SK-N-SH (cell line): Measurements from ENCODE around the gene VPS51. TPM values are rescaled to one million over a fixed set of nuclear protein-coding genes. Genes with fewer than 3 reads are reported as not detected.
A peak's percentile ranks its signal among the peaks of the same experiment; 100 is the strongest.

ENCODE experiments used
- CTCF ChIA-PET: fragments of 300-600, 350-600 bp; formaldehyde crosslinking; extraction: SDS; loops from one replicate; lab custom pipeline; 2021; lab: Yijun Ruan, JAX
- POLR2A ChIA-PET: fragments of 350-600 bp; sonication (Branson Sonifier 250); formaldehyde crosslinking; extraction: SDS; loops from one replicate; lab custom pipeline; 2020; ENCODE audit warnings: antibody characterized with exemption, inconsistent platforms; lab: Yijun Ruan, JAX
- DNase-seq: peaks from one replicate; pipeline ENCODE4 v3.0.0; 2012
- H2AFZ ChIP-seq: fragments of 200-600 bp; sonication (generic); 2 replicates; pipeline ENCODE4 v1.8.1; 2016; ENCODE audit warnings: antibody characterized with exemption, mild to moderate bottlenecking, low read depth
- H3F3A ChIP-seq: fragments of 200-600 bp; sonication (generic); replicated peaks from 2 replicates; pipeline ENCODE3; 2016; ENCODE audit warnings: antibody characterized with exemption, mild to moderate bottlenecking; ENCODE audit not compliant: insufficient read depth
- H3K27ac ChIP-seq, 2 experiments: fragments of 200-500 bp in 1 of 2; fragments of 200-600 bp in 1 of 2; sonication (Bioruptor generic) in 1 of 2; sonication (generic), shearing (Covaris generic) in 1 of 2; 2 replicates each; pipeline versions ENCODE4 v1.5.1 to v1.6.1; 2014 to 2016; ENCODE audit warnings: low read depth in 2 of 2, inconsistent platforms in 1 of 2, low read length in 1 of 2, mild to moderate bottlenecking in 1 of 2, mixed read lengths in 1 of 2
- H3K27me3 ChIP-seq: fragments of 200-600 bp; sonication (generic), shearing (Covaris generic); 2 replicates; pipeline ENCODE4 v1.6.1; 2016; ENCODE audit warnings: mixed run types; ENCODE audit not compliant: insufficient read depth
- H3K36me3 ChIP-seq, 2 experiments: fragments of 200-500 bp in 1 of 2; fragments of 200-600 bp in 1 of 2; sonication (Bioruptor generic) in 1 of 2; sonication (generic) in 1 of 2; replicated peaks in 1 of 2; 2 replicates each; pipeline versions ENCODE3 to v1.5.1; 2014 to 2016; ENCODE audit warnings: low read length in 1 of 2, mild to moderate bottlenecking in 1 of 2; ENCODE audit not compliant: insufficient read depth in 2 of 2, control insufficient read depth in 1 of 2
- H3K4me1 ChIP-seq, 2 experiments: fragments of 200-500 bp in 1 of 2; fragments of 200-600 bp in 1 of 2; sonication (Bioruptor generic) in 1 of 2; sonication (generic), shearing (Covaris generic) in 1 of 2; 2 replicates each; pipeline versions ENCODE4 v1.5.1 to v1.6.1; 2014 to 2016; ENCODE audit warnings: low read depth in 1 of 2, low read length in 1 of 2, mixed run types in 1 of 2; ENCODE audit not compliant: insufficient read depth in 2 of 2, control insufficient read depth in 1 of 2
- H3K4me2 ChIP-seq: fragments of 200-600 bp; sonication (generic), shearing (Covaris generic); 2 replicates; pipeline ENCODE4 v1.6.1; 2017; ENCODE audit warnings: mixed run types
- H3K4me3 ChIP-seq, 2 experiments: fragments of 200-500 bp in 1 of 2; fragments of 200-600 bp in 1 of 2; sonication (Bioruptor generic) in 1 of 2; sonication (generic), shearing (Covaris generic) in 1 of 2; 2 replicates each; pipeline versions ENCODE4 v1.5.1 to v1.8.1; 2014 to 2016; ENCODE audit warnings: low read depth in 2 of 2, inconsistent platforms in 1 of 2, low read length in 1 of 2, mild to moderate bottlenecking in 1 of 2, mixed read lengths in 1 of 2, moderate library complexity in 1 of 2
- H3K79me2 ChIP-seq: fragments of 200-600 bp; sonication (generic); 2 replicates; pipeline ENCODE4 v1.8.1; 2017; ENCODE audit warnings: mild to moderate bottlenecking; ENCODE audit not compliant: insufficient read depth
- H3K9ac ChIP-seq: fragments of 200-600 bp; sonication (generic); 2 replicates; pipeline ENCODE4 v1.6.1; 2017; ENCODE audit warnings: mixed run types
- H3K9me2 ChIP-seq: fragments of 200-600 bp; sonication (generic); 2 replicates; pipeline ENCODE4 v1.6.1; 2017; ENCODE audit warnings: mixed run types
- H3K9me3 ChIP-seq: fragments of 200-600 bp; sonication (generic); 2 replicates; pipeline ENCODE4 v1.6.1; 2017; ENCODE audit warnings: mixed run types, mild to moderate bottlenecking, moderate library complexity
- H4K20me1 ChIP-seq: fragments of 200-600 bp; sonication (generic); 2 replicates; pipeline ENCODE4 v1.6.1; 2017; ENCODE audit warnings: mild to moderate bottlenecking, mixed run types; ENCODE audit not compliant: insufficient read depth
- CTCF ChIP-seq: fragments of 200-600 bp; sonication (generic); IDR thresholded peaks from 2 replicates; pipeline ENCODE4 v1.6.1; 2017; ENCODE audit warnings: antibody characterized with exemption, mild to moderate bottlenecking, moderate library complexity
- ELF1 ChIP-seq: IDR thresholded peaks from 2 replicates; pipeline ENCODE4 v1.4.0; 2012
- FOSL2 ChIP-seq: IDR thresholded peaks from 2 replicates; pipeline ENCODE4 v1.4.0; 2012; ENCODE audit warnings: low read depth, mild to moderate bottlenecking, moderate library complexity, borderline replicate concordance
- GABPA ChIP-seq: IDR thresholded peaks from 2 replicates; pipeline ENCODE4 v1.4.0; 2012; ENCODE audit warnings: low read depth, mild to moderate bottlenecking
- JUND ChIP-seq: IDR thresholded peaks from 2 replicates; pipeline ENCODE4 v1.4.0; 2012
- MEF2A ChIP-seq: IDR thresholded peaks from 2 replicates; pipeline ENCODE4 v1.4.0; 2012; ENCODE audit warnings: low read depth, borderline replicate concordance
- MXI1 ChIP-seq: IDR thresholded peaks from 2 replicates; pipeline ENCODE4 v1.6.1; 2012; ENCODE audit warnings: mild to moderate bottlenecking, low read depth, low read length, improper control_type of control experiment
- NFIC ChIP-seq: IDR thresholded peaks from 2 replicates; pipeline ENCODE4 v1.4.0; 2012; ENCODE audit warnings: borderline replicate concordance
- PBX3 ChIP-seq: IDR thresholded peaks from 2 replicates; pipeline ENCODE4; 2012
- RAD21 ChIP-seq: IDR thresholded peaks from 2 replicates; pipeline ENCODE4 v1.6.1; 2012; ENCODE audit warnings: mild to moderate bottlenecking, low read length
- RCOR1 ChIP-seq: fragments of 150-350 bp; IDR thresholded peaks from 2 replicates; pipeline ENCODE4 v1.6.1; 2017; ENCODE audit warnings: antibody characterized with exemption, low read length
- RFX5 ChIP-seq: IDR thresholded peaks from 2 replicates; pipeline ENCODE4 v1.6.1; 2012; ENCODE audit warnings: mild to moderate bottlenecking, improper control_type of control experiment, low read length
- RXRA ChIP-seq: IDR thresholded peaks from 2 replicates; pipeline ENCODE4 v1.4.0; 2012; ENCODE audit warnings: low read depth, mild to moderate bottlenecking, borderline replicate concordance
- TCF12 ChIP-seq: IDR thresholded peaks from 2 replicates; pipeline ENCODE4 v1.4.0; 2012
- USF1 ChIP-seq: IDR thresholded peaks from 2 replicates; pipeline ENCODE4 v1.4.0; 2012; ENCODE audit warnings: low read depth, borderline replicate concordance
- WGBS: methylation state at CpG from one replicate; pipeline ENCODE4 v1.1.6; 2017; ENCODE audit warnings: low lambda C conversion rate; 5-methylcytosine and 5-hydroxymethylcytosine counted together
- polyA plus RNA-seq, 3 experiments: library from polyadenylated mRNA; depleted of rRNA; stranded (reverse); fragments of >200 nt; gene quantifications; 2 replicates each; pipeline ENCODE4 v1.2.3, GENCODE V29; 2012

The VPS51 gene
- polyA plus RNA-seq, 1 of the 3 experiments (the other 2 are of a cell fraction): 59.9 TPM

- ChIA-PET CTCF (interaction anchor here (0.6 to 6.1 kb wide), 24 partner anchors 8 to 800 kb away, joined by 3 to 150 read pairs (median 3); partner anchors contain the start of genes ARL2, CAPN1, FAU and MRPL49), POLR2A (interaction anchor here (1.4 to 4.1 kb wide), 5 partner anchors 9 to 99 kb away, joined by 5 to 27 read pairs (median 14); partner anchors contain the start of genes ARL2, FAU, MRPL49 and SYVN1)
- peak overlapping the region; percentile 93 for H3K4me2 ChIP-seq
- H3K79me2 ChIP-seq: peaks cover 20% of the 10 kb centered on the region
- peaks cover 14 to 54% of the 10 kb centered on the region in 2 experiments; a peak in 3 of 4 replicates for H3K4me1 ChIP-seq
- peaks cover 12 to 24% of the 10 kb centered on the region in 2 experiments for H3K36me3 ChIP-seq
- peak overlapping the region; percentile 64 to 83 for H3K4me3 ChIP-seq
- H3K9me3 ChIP-seq: no peaks in the 10 kb centered on the region
- no peaks in the 10 kb centered on the region for H3K9me2 ChIP-seq
- H2AFZ ChIP-seq: no peak overlapping the region
- H3F3A ChIP-seq: peaks cover 19% of the 10 kb centered on the region
- DNase-seq: peak; percentile 63
- WGBS: 38% methylated on average over 14 of the region's 14 CpGs
- no peak overlapping the region for H3K9ac ChIP-seq
- peak overlapping the region in 1 of 2 experiments; percentile 89; a peak in 2 of 4 replicates for H3K27ac ChIP-seq
- TF ChIP-seq CTCF (0 out of 2 replicates have a peak, but pooled peaks have one; percentile 16), RXRA (no peak), MXI1 (no peak), RCOR1 (no peak), GABPA (no peak), ELF1 (no peak), JUND (no peak), FOSL2 (no peak), NFIC (peak; percentile 33; the same call in 1 of the 2 replicates)
- peaks cover 6% of the 10 kb centered on the region; the same call in 1 of the 2 replicates for H4K20me1 ChIP-seq
- no peaks in the 10 kb centered on the region for H3K27me3 ChIP-seq
Measured at GRCh38 chr11:65113361-65113756, 17.3 kb downstream of the VPS51 start.

GRCh38 chr11:65113839-65114238 is 17.8 kb downstream of the VPS51 start:
- DNase-seq: no peak
- no peak overlapping the region for H2AFZ ChIP-seq
- peaks cover 17 to 25% of the 10 kb centered on the region in 2 experiments for H3K36me3 ChIP-seq
- peaks cover 20% of the 10 kb centered on the region for H3K79me2 ChIP-seq
- peak overlapping the region in 1 of 2 experiments; percentile 83; a peak in 1 of 4 replicates for H3K4me3 ChIP-seq
- no peak overlapping the region for H3K9ac ChIP-seq
- H4K20me1 ChIP-seq: peaks cover 6% of the 10 kb centered on the region; the same call in 1 of the 2 replicates
- ChIA-PET CTCF (interaction anchor here (0.7 to 6.1 kb wide), 13 partner anchors 7 to 801 kb away, joined by 3 to 150 read pairs (median 4); partner anchors contain the start of genes ARL2, CAPN1, FAU and MRPL49), POLR2A (interaction anchor here (1.9 to 2.9 kb wide), 2 partner anchors 8 to 21 kb away, joined by 5 to 22 read pairs; partner anchors contain the start of genes FAU, MRPL49 and SYVN1)
- H3K27me3 ChIP-seq: no peaks in the 10 kb centered on the region
- H3K4me2 ChIP-seq: no peak overlapping the region
- no peaks in the 10 kb centered on the region for H3K9me3 ChIP-seq
- TF ChIP-seq MEF2A (no peak), CTCF (no peak), RFX5 (no peak), GABPA (no peak), RAD21 (no peak), USF1 (no peak), TCF12 (no peak), PBX3 (no peak)
- TF ChIP-seq, all 33 proteins: peak for 0
- peaks cover 14 to 54% of the 10 kb centered on the region in 2 experiments; a peak in 3 of 4 replicates for H3K4me1 ChIP-seq
- peaks cover 24% of the 10 kb centered on the region for H3F3A ChIP-seq
- peak overlapping the region in 1 of 2 experiments; percentile 89; a peak in 2 of 4 replicates for H3K27ac ChIP-seq
- 99% methylated on average over 6 of the region's 6 CpGs for WGBS
- H3K9me2 ChIP-seq: no peaks in the 10 kb centered on the region
